Fibroblast of skin of abdomen (primary cell): ENCODE measurements around the gene DENND6B.
A peak's percentile ranks its signal among the peaks of the same experiment; 100 is the strongest.
"Not testable (repeated sequence)": the region's sequence is repeated elsewhere in the genome, so short reads cannot be mapped to it uniquely, and the experiment has no call there.

ENCODE experiments used
- DNase-seq: peaks from one replicate; pipeline ENCODE4 v3.0.0-alpha.2; 2013

DENND6B gene

GRCh38 chr22:50289151-50289941, 37.5 kb downstream of the DENND6B start:
- DNase-seq, result no peak

GRCh38 chr22:50287731-50288130, 39.1 kb downstream of the DENND6B start:
- DNase-seq, result no peak

GRCh38 chr22:50286701-50287318, 40.0 kb downstream of the DENND6B start:
- DNase-seq, result no peak

- DNase-seq, result no peak
These were observed 40.5 kb downstream of the DENND6B start for GRCh38 chr22:50286275-50286674.

GRCh38 chr22:50285568-50286229, 41.1 kb downstream of the DENND6B start:
- no peak for DNase-seq

- DNase-seq, result no peak
These were observed 42.3 kb downstream of the DENND6B start for GRCh38 chr22:50284479-50284878.

- DNase-seq, result no peak
These were observed 43.0 kb downstream of the DENND6B start for GRCh38 chr22:50283821-50284220.

GRCh38 chr22:50282361-50283155, 44.3 kb downstream of the DENND6B start:
- DNase-seq, result peak; percentile 68

- DNase-seq, result no peak
These were observed 44.9 kb downstream of the DENND6B start for GRCh38 chr22:50281957-50282356.

- no peak for DNase-seq
These were observed 45.4 kb downstream of the DENND6B start for GRCh38 chr22:50281384-50281760.

- DNase-seq, result no peak
These were observed 46.0 kb downstream of the DENND6B start for GRCh38 chr22:50280708-50281383.

- DNase-seq, result no peak
These were observed 46.6 kb downstream of the DENND6B start for GRCh38 chr22:50280022-50280707.

- DNase-seq, result no peak
These were observed 47.7 kb downstream of the DENND6B start for GRCh38 chr22:50278956-50279619.

- no peak for DNase-seq
These were observed 48.4 kb downstream of the DENND6B start for GRCh38 chr22:50278461-50278860.

GRCh38 chr22:50277761-50278160, 49.1 kb downstream of the DENND6B start:
- DNase-seq, result no peak

- peak; percentile 37 for DNase-seq
These were observed 50.7 kb downstream of the DENND6B start for GRCh38 chr22:50276143-50276542.

- no peak for DNase-seq
These were observed 51.4 kb downstream of the DENND6B start for GRCh38 chr22:50275181-50276055.

- no peak for DNase-seq
These were observed 52.0 kb downstream of the DENND6B start for GRCh38 chr22:50274771-50275170.

- DNase-seq, result peak; percentile 57
These were observed 52.5 kb downstream of the DENND6B start for GRCh38 chr22:50274311-50274710.

- DNase-seq, result not testable (repeated sequence)
These were observed 53.0 kb downstream of the DENND6B start for GRCh38 chr22:50273781-50274180.
